GM23248 (cell line): Measurements from ENCODE around the gene GLT1D1. TPM values are rescaled to one million over a fixed set of nuclear protein-coding genes. Genes with fewer than 3 reads are reported as not detected.

Experiments used
- DNase-seq: peaks from one replicate; pipeline ENCODE4 v3.0.0-alpha.2; 2015
- H2AFZ ChIP-seq: fragments of 200-600 bp; sonication (generic); 2 replicates; pipeline ENCODE4 v1.6.1; 2016; ENCODE audit warnings: antibody characterized with exemption
- H3F3A ChIP-seq: fragments of 200-600 bp; sonication (generic); 2 replicates; pipeline ENCODE4 v1.6.1; 2016; ENCODE audit warnings: mild to moderate bottlenecking, antibody characterized with exemption, mixed run types; ENCODE audit not compliant: insufficient read depth
- H3K27ac ChIP-seq: fragments of 200-600 bp; sonication (generic); 2 replicates; pipeline ENCODE4 v1.5.1; 2016; ENCODE audit warnings: mild to moderate bottlenecking
- H3K27me3 ChIP-seq: fragments of 200-600 bp; sonication (generic); replicated peaks from 2 replicates; pipeline ENCODE4 v1.6.1; 2016; ENCODE audit warnings: mild to moderate bottlenecking; ENCODE audit not compliant: insufficient read depth
- H3K36me3 ChIP-seq: fragments of 200-600 bp; sonication (generic); 2 replicates; pipeline ENCODE4 v1.6.1; 2016; ENCODE audit warnings: low read depth, mild to moderate bottlenecking
- H3K4me1 ChIP-seq: fragments of 200-600 bp; sonication (generic); 2 replicates; pipeline ENCODE4 v1.6.1; 2016; ENCODE audit warnings: mild to moderate bottlenecking; ENCODE audit not compliant: insufficient read depth
- H3K4me2 ChIP-seq: fragments of 200-600 bp; sonication (generic); one replicate; pipeline ENCODE4 v1.6.1; 2016; ENCODE audit warnings: mild to moderate bottlenecking; ENCODE audit not compliant: unreplicated experiment
- H3K4me3 ChIP-seq: fragments of 200-600 bp; sonication (generic); 2 replicates; pipeline ENCODE4 v1.5.1; 2016; ENCODE audit warnings: mild to moderate bottlenecking
- H3K79me2 ChIP-seq: fragments of 200-600 bp; sonication (generic); 2 replicates; pipeline ENCODE4 v1.6.1; 2016; ENCODE audit warnings: mild to moderate bottlenecking; ENCODE audit not compliant: insufficient read depth
- H3K9ac ChIP-seq: fragments of 200-600 bp; sonication (generic); 2 replicates; pipeline ENCODE4 v1.6.1; 2016; ENCODE audit warnings: mild to moderate bottlenecking
- H3K9me2 ChIP-seq: fragments of 200-600 bp; sonication (generic); 2 replicates; pipeline ENCODE4 v1.6.1; 2016; ENCODE audit warnings: mixed run types, mild to moderate bottlenecking, moderate library complexity; ENCODE audit not compliant: insufficient read depth
- H3K9me3 ChIP-seq: fragments of 200-600 bp; sonication (generic); one replicate; pipeline ENCODE4 v1.6.1; 2017; ENCODE audit warnings: low read depth
- H4K20me1 ChIP-seq: fragments of 200-600 bp; sonication (generic); 2 replicates; pipeline ENCODE4 v1.6.0; 2016; ENCODE audit not compliant: insufficient read depth
- EZH2 ChIP-seq: fragments of 200-600 bp; sonication (generic); IDR thresholded peaks from 2 replicates; pipeline ENCODE4 v1.6.1; 2018; ENCODE audit warnings: antibody characterized with exemption, mild to moderate bottlenecking; ENCODE audit not compliant: insufficient read depth, poor library complexity, severe bottlenecking
- EZH2phosphoT487 ChIP-seq: fragments of 200-600 bp; sonication (generic); IDR thresholded peaks from 2 replicates; pipeline ENCODE4 v1.6.1; 2018; ENCODE audit warnings: antibody characterized with exemption, moderate library complexity, mild to moderate bottlenecking, low read depth; ENCODE audit not compliant: insufficient read depth
- WGBS, 2 experiments: methylation state at CpG; one replicate each; pipeline ENCODE4 v1.1.6; 2015 to 2017; ENCODE audit warnings: low lambda C conversion rate in 2 of 2, low coverage in 1 of 2; ENCODE audit errors: missing lambda C conversion rate in 2 of 2; 5-methylcytosine and 5-hydroxymethylcytosine counted together
- in situ Hi-C: fragments of 300-500 bp; cut with MboI; formaldehyde crosslinking; loops from 2 replicates; pipeline ENCODE4 v1.15.0; 2020
- polyA plus RNA-seq: library from polyadenylated mRNA; unstranded; fragments of >200 nt; fragmentation: Nextera tagmentation; extraction: Ambion mirVana; gene quantifications from 2 replicates; pipeline ENCODE4 v1.2.1, GENCODE V29; 2016
- total RNA-seq: library from RNA; depleted of rRNA; stranded (reverse); fragments of >200 nt; shearing (Covaris generic); gene quantifications from 2 replicates; pipeline ENCODE4 v1.2.3, GENCODE V29; 2014

GLT1D1 gene
- total and polyA plus RNA-seq, 2 experiments from 2014 or later = not detected

GRCh38 chr12:128966203-128966810, 113.0 kb downstream of the GLT1D1 start:
- Histone ChIP-seq H3F3A (no peaks in the 10 kb centered on the region), H3K4me1 (no peaks in the 10 kb centered on the region), H3K27me3 (no peaks in the 10 kb centered on the region), H3K27ac (no peak overlapping the region), H4K20me1 (no peaks in the 10 kb centered on the region), H3K36me3 (no peaks in the 10 kb centered on the region), H3K79me2 (no peaks in the 10 kb centered on the region), H3K9me2 (no peaks in the 10 kb centered on the region), H3K4me3 (no peak overlapping the region), H3K4me2 (no peak overlapping the region), H3K9me3 (no peaks in the 10 kb centered on the region), H2AFZ (no peak overlapping the region), H3K9ac (no peak overlapping the region)
- no peak for DNase-seq
- 7 to 8% methylated on average over 6 of the region's 6 CpGs for WGBS, 2 experiments
- in situ Hi-C loops = no loop called here
- TF ChIP-seq EZH2 (no peak), EZH2phosphoT487 (no peak)

- Histone ChIP-seq H3K4me2 (no peak overlapping the region), H2AFZ (no peak overlapping the region), H4K20me1 (no peaks in the 10 kb centered on the region), H3K9me3 (no peaks in the 10 kb centered on the region), H3K9ac (no peak overlapping the region), H3K27me3 (no peaks in the 10 kb centered on the region), H3K9me2 (no peaks in the 10 kb centered on the region), H3K36me3 (no peaks in the 10 kb centered on the region), H3K4me3 (no peak overlapping the region), H3K4me1 (no peaks in the 10 kb centered on the region), H3K27ac (no peak overlapping the region), H3K79me2 (no peaks in the 10 kb centered on the region), H3F3A (no peaks in the 10 kb centered on the region)
- TF ChIP-seq EZH2phosphoT487 = no peak
- TF ChIP-seq EZH2 = no peak
- no peak for DNase-seq
- in situ Hi-C loops = no loop called here
- WGBS, 2 experiments = 4 to 6% methylated on average over 8 of the region's 8 CpGs
Measured at GRCh38 chr12:128968668-128969067, 115.4 kb downstream of the GLT1D1 start.

- Histone ChIP-seq H3F3A (no peaks in the 10 kb centered on the region), H3K9me2 (no peaks in the 10 kb centered on the region), H3K79me2 (no peaks in the 10 kb centered on the region), H3K36me3 (no peaks in the 10 kb centered on the region), H3K9me3 (no peaks in the 10 kb centered on the region), H2AFZ (no peak overlapping the region), H4K20me1 (no peaks in the 10 kb centered on the region), H3K9ac (no peak overlapping the region), H3K4me2 (no peak overlapping the region), H3K27me3 (no peaks in the 10 kb centered on the region), H3K4me3 (no peak overlapping the region), H3K4me1 (no peaks in the 10 kb centered on the region), H3K27ac (no peak overlapping the region)
- DNase-seq = no peak
- WGBS, 2 experiments = 2 to 5% methylated on average over 18 of the region's 18 CpGs
- no peak for TF ChIP-seq EZH2
- no peak for TF ChIP-seq EZH2phosphoT487
- in situ Hi-C loops = no loop called here
Measured at GRCh38 chr12:128969480-128970055, 116.3 kb downstream of the GLT1D1 start.

GRCh38 chr12:128970110-128970509, 116.8 kb downstream of the GLT1D1 start:
- Histone ChIP-seq H3K9ac (no peak overlapping the region), H3K9me2 (no peaks in the 10 kb centered on the region), H3K27ac (no peak overlapping the region), H4K20me1 (no peaks in the 10 kb centered on the region), H3K4me3 (no peak overlapping the region), H3K9me3 (no peaks in the 10 kb centered on the region), H3K36me3 (no peaks in the 10 kb centered on the region), H3K4me1 (no peaks in the 10 kb centered on the region), H3K4me2 (no peak overlapping the region), H3K27me3 (no peaks in the 10 kb centered on the region), H3K79me2 (no peaks in the 10 kb centered on the region), H3F3A (no peaks in the 10 kb centered on the region), H2AFZ (no peak overlapping the region)
- no peak for DNase-seq
- in situ Hi-C loops = no loop called here
- WGBS, 2 experiments = 3 to 4% methylated on average over 11 to 13 of the region's 13 CpGs
- TF ChIP-seq EZH2 = no peak
- no peak for TF ChIP-seq EZH2phosphoT487

- Histone ChIP-seq H3K27ac (no peak overlapping the region), H3K36me3 (no peaks in the 10 kb centered on the region), H3K79me2 (no peaks in the 10 kb centered on the region), H2AFZ (no peak overlapping the region), H3K4me3 (no peak overlapping the region), H3K9ac (no peak overlapping the region), H3K4me1 (no peaks in the 10 kb centered on the region), H3K4me2 (no peak overlapping the region), H3K9me3 (no peaks in the 10 kb centered on the region), H3K27me3 (no peaks in the 10 kb centered on the region), H3K9me2 (no peaks in the 10 kb centered on the region), H3F3A (no peaks in the 10 kb centered on the region), H4K20me1 (no peaks in the 10 kb centered on the region)
- in situ Hi-C loops = no loop called here
- TF ChIP-seq EZH2phosphoT487 (no peak), EZH2 (no peak)
- DNase-seq = no peak
- WGBS, 2 experiments = 54 to 55% methylated on average over 13 of the region's 13 CpGs
Measured at GRCh38 chr12:128970941-128971340, 117.7 kb downstream of the GLT1D1 start.
